ENCODE data around the gene OGDH.

Gene OGDH

GRCh38 chr7:44639671-44640321 is 33.4 kb downstream of the OGDH start:
- Histone ChIP-seq H3K4me3 (peak overlapping the region; percentile 29), H3K27ac (peak overlapping the region; percentile 57 to 87)
- peak; percentile 71 for DNase-seq (ENCODE audit: low spot score)
- TF ChIP-seq CTCF (IDR thresholded peaks at IDR 0.05), result no peak

- TF ChIP-seq CTCF (IDR thresholded peaks at IDR 0.05), result no peak
- DNase-seq (ENCODE audit: low spot score), result peak; percentile 8
- Histone ChIP-seq H3K27ac (no peak overlapping the region), H3K4me3 (no peak overlapping the region)
Observed at GRCh38 chr7:44643206-44643605, 36.8 kb downstream of the OGDH start.

- Histone ChIP-seq H3K27ac (no peak overlapping the region), H3K4me3 (no peak overlapping the region)
- peak; percentile 55 for DNase-seq (ENCODE audit: low spot score)
- TF ChIP-seq CTCF (IDR thresholded peaks at IDR 0.05), result no peak
Observed at GRCh38 chr7:44645254-44645653, 38.8 kb downstream of the OGDH start.

DNA sequence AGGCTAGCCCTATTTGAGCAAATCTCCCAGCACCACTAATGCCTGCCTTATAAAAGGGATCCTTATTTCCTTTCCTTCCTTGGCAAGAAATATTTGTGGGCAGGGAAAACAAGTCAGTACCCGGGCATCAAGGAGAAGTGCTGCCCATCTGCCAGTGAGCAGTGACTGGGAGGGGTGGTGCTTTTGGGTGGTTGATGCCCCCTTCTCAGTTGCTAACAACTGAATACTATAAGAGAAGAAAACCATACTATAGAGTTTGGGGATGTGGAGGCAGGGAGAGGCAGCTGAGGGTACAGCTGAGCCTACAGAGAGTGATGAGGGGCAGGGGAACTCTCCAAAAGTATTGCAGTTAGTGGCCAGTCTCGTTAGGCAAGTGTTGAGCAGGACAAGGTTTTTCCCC is 39.3 kb downstream of the OGDH start:
- Histone ChIP-seq H3K4me3 (no peak overlapping the region), H3K27ac (no peak overlapping the region)
- DNase-seq (ENCODE audit: low spot score), result peak; percentile 58
- no peak for TF ChIP-seq CTCF (IDR thresholded peaks at IDR 0.05)

DNA sequence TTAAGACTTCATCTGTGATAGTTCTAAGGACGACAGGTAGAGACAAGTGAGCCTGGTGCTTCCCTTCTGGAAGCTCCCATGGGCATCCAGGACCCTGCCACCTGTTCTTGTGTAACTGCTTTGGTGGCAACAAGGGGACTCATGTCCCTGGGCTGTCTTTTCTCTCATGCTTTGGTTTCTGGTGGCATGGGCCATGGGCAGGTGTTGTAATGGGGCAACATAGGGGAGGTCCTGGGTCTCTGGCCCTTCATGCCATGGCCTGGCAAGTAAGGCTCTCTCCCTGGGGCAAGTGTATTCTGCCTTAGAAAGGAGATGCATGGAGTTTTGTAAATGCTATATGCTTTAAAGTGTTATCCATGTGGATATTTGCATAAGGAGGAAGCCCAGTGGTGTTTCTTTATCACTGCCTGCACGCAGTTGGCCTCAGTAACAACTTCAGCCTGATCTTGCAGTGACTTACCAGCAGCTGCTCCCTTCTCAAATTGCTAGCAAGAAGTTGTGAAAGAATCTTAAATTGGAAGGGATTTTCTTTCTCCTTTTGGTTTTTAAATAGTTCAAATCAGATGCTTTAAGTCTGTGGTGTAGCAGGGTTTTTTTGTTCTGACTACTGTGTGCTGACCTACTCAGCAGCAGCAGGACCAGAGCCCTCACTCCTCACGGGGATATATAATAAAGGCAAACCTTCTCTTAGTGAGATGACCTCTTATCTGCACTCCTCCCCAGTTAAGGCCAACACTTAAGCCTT is 39.9 kb downstream of the OGDH start:
- TF ChIP-seq CTCF (IDR thresholded peaks at IDR 0.05), result no peak
- peak; percentile 54 for DNase-seq (ENCODE audit: low spot score)
- Histone ChIP-seq H3K4me3 (no peak overlapping the region), H3K27ac (no peak overlapping the region)

DNA sequence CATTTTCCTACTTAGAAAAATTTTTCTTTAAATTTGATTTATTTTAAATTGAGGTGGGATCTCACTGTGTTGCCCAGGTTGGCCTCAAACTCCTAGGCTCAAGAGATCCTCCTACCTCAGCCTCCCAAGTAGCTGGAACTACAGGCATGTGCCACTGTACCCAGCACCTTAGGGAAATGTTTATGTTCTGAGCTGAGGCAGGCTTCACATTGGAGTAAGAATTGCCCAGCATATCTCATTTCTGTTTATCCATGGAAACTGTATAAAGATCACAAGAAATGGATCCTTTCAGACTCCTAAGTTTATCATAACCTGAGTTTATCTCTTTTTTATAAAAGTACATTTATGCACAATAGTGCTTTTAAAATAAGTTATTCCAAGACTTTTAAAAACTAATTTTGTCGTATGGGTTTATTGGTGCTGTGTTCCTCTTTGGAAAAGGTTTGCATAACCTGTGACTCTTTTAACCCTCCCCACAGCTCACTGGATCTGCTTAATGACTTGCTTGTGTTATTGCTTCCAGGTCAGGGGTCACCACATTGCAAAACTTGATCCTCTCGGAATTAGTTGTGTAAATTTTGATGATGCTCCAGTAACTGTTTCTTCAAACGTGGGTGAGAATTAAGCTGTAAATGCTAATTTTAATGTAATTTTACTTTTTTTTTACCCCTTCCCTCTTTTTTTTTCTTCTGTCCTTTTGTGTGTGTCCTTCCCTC is 40.7 kb downstream of the OGDH start:
- DNase-seq (ENCODE audit: low spot score), result peak; percentile 11
- H3K27ac ChIP-seq, result no peak overlapping the region

More for the DNA sequence above, 40.7 kb downstream of the OGDH start:
- no peak for TF ChIP-seq CTCF (IDR thresholded peaks at IDR 0.05)
- H3K4me3 ChIP-seq, result no peak overlapping the region

All from coronary artery (tissue), 2 donors.